HCT116 (cell line): ENCODE results near the gene PPY. TPM values are rescaled to one million over a fixed set of nuclear protein-coding genes. Genes with fewer than 3 reads are reported as not detected.
"Not testable (repeated sequence)": the region's sequence is repeated elsewhere in the genome, so short reads cannot be mapped to it uniquely, and the experiment has no call there.

Experiments used
- ATAC-seq: fragments of 200-7000 bp; cut with Tn5 transposase; 2 replicates; pipeline ENCODE4 v1.9.1; 2020; ENCODE audit warnings: mild to moderate bottlenecking, moderate library complexity
- BruUV-seq: library from RNA; stranded (reverse); fragments of 400-500 nt; replicated peaks from 2 replicates; lab custom pipeline; 2021; lab: Mats Ljungman, UMichigan
- CTCF ChIA-PET: fragments of 300-600 bp; sonication (Branson Sonifier 250); formaldehyde crosslinking; loops from one replicate; lab custom pipeline; 2021; ENCODE audit warnings: antibody characterized with exemption; lab: Charles Lee
- POLR2A ChIA-PET: fragments of 300-600, 350-600 bp; sonication (Branson Sonifier 250); formaldehyde crosslinking; loops from one replicate; lab custom pipeline; 2021; ENCODE audit warnings: antibody characterized with exemption; lab: Charles Lee
- RAD21 ChIA-PET, 2 experiments: fragments of 300-600 bp; sonication (Branson Sonifier 250); formaldehyde crosslinking; loops; one replicate each; lab custom pipeline; 2023; ENCODE audit warnings: low total read pairs in 2 of 2; ENCODE audit not compliant: uncharacterized antibody in 2 of 2, unreplicated experiment in 2 of 2, low non-redundant PET in 1 of 2; lab: Charles Lee
- DNase-seq: peaks from one replicate; pipeline ENCODE4 v3.0.0-alpha.2; 2010; ENCODE audit warnings: low read depth, low spot score
- H2AFZ ChIP-seq: fragments of 200-600 bp; shearing (Covaris generic), sonication (generic); 2 replicates; pipeline ENCODE4 v1.6.1; 2017; ENCODE audit warnings: low read depth, mixed run types, mixed read lengths, antibody characterized with exemption, low read length; ENCODE audit not compliant: poor library complexity, severe bottlenecking
- H3K27ac ChIP-seq: 2 replicates; pipeline ENCODE4 v1.5.1; 2012; ENCODE audit warnings: low read depth, low read length
- H3K27me3 ChIP-seq: fragments of 200-600 bp; sonication (generic); 2 replicates; pipeline ENCODE4 v1.6.1; 2016; ENCODE audit warnings: mixed run types, low read length, mixed read lengths; ENCODE audit not compliant: insufficient read depth
- H3K36me3 ChIP-seq, 2 experiments: fragments of 200-500 bp in 1 of 2; fragments of 200-600 bp in 1 of 2; sonication (Bioruptor generic) in 1 of 2; sonication (generic) in 1 of 2; 2 replicates each; pipeline versions ENCODE4 v1.5.1 to v1.6.1; 2014 to 2016; ENCODE audit warnings: low read length in 2 of 2, inconsistent platforms in 1 of 2, mixed read lengths in 1 of 2, mixed run types in 1 of 2; ENCODE audit not compliant: insufficient read depth in 2 of 2, control insufficient read depth in 1 of 2
- H3K4me1 ChIP-seq, 2 experiments: fragments of 200-600 bp in 1 of 2; sonication (generic) in 1 of 2; 2 replicates each; pipeline versions ENCODE4 v1.5.1 to v1.6.1; 2012 to 2017; ENCODE audit warnings: low read length in 2 of 2, inconsistent platforms in 1 of 2, mild to moderate bottlenecking in 1 of 2, mixed read lengths in 1 of 2, mixed run types in 1 of 2, moderate library complexity in 1 of 2; ENCODE audit not compliant: insufficient read depth in 2 of 2, control insufficient read depth in 1 of 2
- H3K4me2 ChIP-seq: fragments of 200-600 bp; sonication (generic); 2 replicates; pipeline ENCODE4 v1.6.1; 2017; ENCODE audit warnings: mixed run types, low read length, mixed read lengths
- H3K4me3 ChIP-seq, 2 experiments: fragments of 200-600 bp in 1 of 2; sonication (generic) in 1 of 2; replicated peaks in 1 of 2; 2 replicates each; pipeline ENCODE4 v1.5.1; 2011 to 2016; ENCODE audit warnings: low read length in 2 of 2, control low read depth in 1 of 2, low read depth in 1 of 2, mild to moderate bottlenecking in 1 of 2, mixed read lengths in 1 of 2, mixed run types in 1 of 2
- H3K79me2 ChIP-seq: fragments of 200-600 bp; sonication (generic); 2 replicates; pipeline ENCODE4 v1.6.1; 2017; ENCODE audit warnings: mild to moderate bottlenecking, mixed run types, low read length, moderate library complexity, mixed read lengths; ENCODE audit not compliant: insufficient read depth
- H3K9ac ChIP-seq: fragments of 200-600 bp; sonication (generic); 2 replicates; pipeline ENCODE4 v1.6.1; 2016; ENCODE audit warnings: low read length, mixed read lengths
- H3K9me2 ChIP-seq: fragments of 200-600 bp; sonication (generic), shearing (Covaris generic); 2 replicates; pipeline ENCODE4 v1.6.1; 2017; ENCODE audit warnings: mixed run types, mild to moderate bottlenecking, moderate library complexity; ENCODE audit not compliant: insufficient read depth
- H3K9me3 ChIP-seq, 2 experiments: fragments of 200-500 bp in 1 of 2; fragments of 200-600 bp in 1 of 2; sonication (Bioruptor generic) in 1 of 2; sonication (generic) in 1 of 2; 2 replicates each; pipeline ENCODE4 v1.6.1; 2014 to 2017; ENCODE audit warnings: low read length in 2 of 2, mixed read lengths in 2 of 2, inconsistent platforms in 1 of 2, low read depth in 1 of 2, mild to moderate bottlenecking in 1 of 2, mixed run types in 1 of 2, moderate library complexity in 1 of 2; ENCODE audit not compliant: control insufficient read depth in 1 of 2, insufficient read depth in 1 of 2
- H4K20me1 ChIP-seq: fragments of 200-600 bp; sonication (generic), shearing (Covaris generic); 2 replicates; pipeline ENCODE4 v1.6.1; 2017; ENCODE audit warnings: mixed run types, mild to moderate bottlenecking, moderate library complexity; ENCODE audit not compliant: insufficient read depth
- ATF3 ChIP-seq: IDR thresholded peaks from 2 replicates; pipeline ENCODE4 v1.6.1; 2012
- EZH2phosphoT487 ChIP-seq: fragments of 200-600 bp; IDR thresholded peaks from 2 replicates; pipeline ENCODE4 v1.6.1; 2018; ENCODE audit warnings: antibody characterized with exemption, borderline replicate concordance
- REST ChIP-seq: IDR thresholded peaks from 2 replicates; pipeline ENCODE4 v1.6.1; 2012; ENCODE audit warnings: low read depth
- SIN3A ChIP-seq: IDR thresholded peaks from 2 replicates; pipeline ENCODE4 v1.6.1; 2012; ENCODE audit warnings: low read depth
- TCF7L2 ChIP-seq: IDR thresholded peaks from 2 replicates; pipeline ENCODE4 v1.7.0; 2011; ENCODE audit warnings: borderline replicate concordance, inconsistent platforms; ENCODE audit not compliant: insufficient read depth, insufficient read length; ENCODE audit errors: extremely low read depth
- ZBTB33 ChIP-seq: IDR thresholded peaks from 2 replicates; pipeline ENCODE4 v1.6.1; 2011; ENCODE audit warnings: mild to moderate bottlenecking, low read length, moderate library complexity; ENCODE audit not compliant: insufficient replicate concordance; ENCODE audit errors: extremely low read depth
- ZNF274 ChIP-seq: fragments of 200-500 bp; sonication (Bioruptor generic); IDR thresholded peaks from 2 replicates; pipeline ENCODE4 v1.6.1; 2014; ENCODE audit warnings: mild to moderate bottlenecking, low read depth, low read length, inconsistent platforms
- intact Hi-C: fragments of 100-400 bp; cut with micrococcal nuclease; formaldehyde crosslinking; loops from 2 replicates; pipeline ENCODE4 v1.10.0; 2022
- total RNA-seq: library from RNA; stranded (reverse); gene quantifications from one replicate; pipeline ENCODE4 v1.2.1, GENCODE V29; 2021; ENCODE audit not compliant: unreplicated experiment

PPY gene
- total RNA-seq, 1 experiment from 2014 or later, result not detected

GRCh38 chr17:43961954-43962353 is 19.7 kb upstream of the PPY start:
- H3K4me1 ChIP-seq, result no peaks in the 10 kb centered on the region; a peak in 1 of 4 replicates
- no peaks in the 10 kb centered on the region for H3K9me3 ChIP-seq
- H3K27me3 ChIP-seq, result no peaks in the 10 kb centered on the region
- H3K27ac ChIP-seq, result no peak overlapping the region
- BruUV-seq, result no TSS peak
- ChIA-PET RAD21 (interaction anchor here in 1 of 2 experiments (1.2 kb wide), 1 partner anchor 18 kb away, joined by 3 read pairs; no protein-coding TSS in a partner anchor), POLR2A (no interaction called here), CTCF (interaction anchor here (0.9 kb wide), 1 partner anchor 32 kb away, joined by 4 read pairs; no protein-coding TSS in a partner anchor)
- intact Hi-C loops, result no loop called here
- no peak overlapping the region for H3K4me3 ChIP-seq
- no peak overlapping the region for H2AFZ ChIP-seq
- H3K4me2 ChIP-seq, result no peak overlapping the region
- no peaks in the 10 kb centered on the region for H3K9me2 ChIP-seq
- DNase-seq (no peak), ATAC-seq (no peak)
- H3K79me2 ChIP-seq, result no peaks in the 10 kb centered on the region
- no peak overlapping the region for H3K9ac ChIP-seq
- no peaks in the 10 kb centered on the region for H4K20me1 ChIP-seq
- no peaks in the 10 kb centered on the region for H3K36me3 ChIP-seq
- TF ChIP-seq SIN3A (no peak), ATF3 (no peak), ZNF274 (no peak), ZBTB33 (no peak), EZH2phosphoT487 (no peak), TCF7L2 (no peak), REST (no peak)

GRCh38 chr17:43961292-43961691 is 19.0 kb upstream of the PPY start:
- H3K27ac ChIP-seq, H3K9me2 ChIP-seq, H3K9ac ChIP-seq, POLR2A ChIA-PET, BruUV-seq, H2AFZ ChIP-seq, H3K4me2 ChIP-seq, H3K79me2 ChIP-seq, H3K4me3 ChIP-seq, H3K36me3 ChIP-seq, DNase-seq, intact Hi-C loops, ATAC-seq, H4K20me1 ChIP-seq, H3K4me1 ChIP-seq, H3K27me3 ChIP-seq, H3K9me3 ChIP-seq: not testable (repeated sequence)
- ChIA-PET RAD21 (interaction anchor here in 1 of 2 experiments (1.2 kb wide), 1 partner anchor 17 kb away, joined by 3 read pairs; no protein-coding TSS in a partner anchor), CTCF (interaction anchor here (0.9 kb wide), 1 partner anchor 33 kb away, joined by 4 read pairs; no protein-coding TSS in a partner anchor)
